Activated T-helper 2 cell treated with anti-CD3 and anti-CD28 coated beads, Interferon-gamma antibody, Interleukin-2, Interleukin-4, amounts not matched to agents 10 μg/mL and 5 μg/mL and 100 μg/mL, durations not matched to agents 14 hours and 24 hours and 36 hours (primary cell): ENCODE measurements around the gene HPF1. TPM values are rescaled to one million over a fixed set of nuclear protein-coding genes. Genes with fewer than 3 reads are reported as not detected.

Experiments
- DNase-seq: peaks from one replicate; pipeline ENCODE4 v3.0.0; 2021; ENCODE audit warnings: low spot score
- H3K27ac Mint-ChIP-seq: one replicate; pipeline ENCODE4 v1.8.0; 2021; ENCODE audit warnings: mixed read lengths
- H3K27me3 Mint-ChIP-seq: one replicate; pipeline ENCODE4 v1.8.0; 2021; ENCODE audit warnings: low read depth, mixed read lengths
- H3K36me3 Mint-ChIP-seq: one replicate; pipeline ENCODE4 v1.8.0; 2021; ENCODE audit warnings: low read depth, mixed read lengths
- H3K4me1 Mint-ChIP-seq: one replicate; pipeline ENCODE4 v1.8.0; 2021; ENCODE audit warnings: low read depth, mixed read lengths
- H3K4me3 Mint-ChIP-seq: one replicate; pipeline ENCODE4 v1.8.0; 2021; ENCODE audit warnings: low read depth, mild to moderate bottlenecking, moderate library complexity, mixed read lengths
- H3K9me3 Mint-ChIP-seq: one replicate; pipeline ENCODE4 v1.8.0; 2021; ENCODE audit warnings: mixed read lengths
- intact Hi-C: fragments of 100-400 bp; cut with micrococcal nuclease; formaldehyde crosslinking; loops from one replicate; pipeline ENCODE4 v1.15.1; 2023
- total RNA-seq: library from RNA; stranded (reverse); gene quantifications from 2 replicates; pipeline ENCODE4 v1.2.3, GENCODE V29; 2022

The HPF1 gene
- total RNA-seq, 1 donor from 2014 or later, result 23.6 TPM

- Mint-ChIP-seq H3K27ac (no peak overlapping the region), H3K9me3 (no peaks in the 10 kb centered on the region), H3K27me3 (no peaks in the 10 kb centered on the region), H3K4me1 (peaks cover 5% of the 10 kb centered on the region), H3K36me3 (peaks cover 15% of the 10 kb centered on the region), H3K4me3 (no peak overlapping the region)
- intact Hi-C loops, result loop anchor here (5.0 kb wide), 1 partner anchor 62 kb away; no protein-coding TSS in a partner anchor
- no peak for DNase-seq
Measured at GRCh38 chr4:169724260-169724659, 33.5 kb downstream of the HPF1 start.

GRCh38 chr4:169723207-169723965, 34.4 kb downstream of the HPF1 start:
- no peaks in the 10 kb centered on the region for H3K27me3 Mint-ChIP-seq
- no peak for DNase-seq

GRCh38 chr4:169720529-169720928, 37.2 kb downstream of the HPF1 start:
- Mint-ChIP-seq H3K27ac (no peak overlapping the region), H3K36me3 (peaks cover 25% of the 10 kb centered on the region), H3K9me3 (no peaks in the 10 kb centered on the region), H3K27me3 (no peaks in the 10 kb centered on the region), H3K4me1 (peaks cover 5% of the 10 kb centered on the region), H3K4me3 (no peak overlapping the region)
- DNase-seq, result no peak
- intact Hi-C loops, result loop anchor here (5.0 kb wide), 1 partner anchor 58 kb away; no protein-coding TSS in a partner anchor

More at GRCh38 chr4:169723207-169723965, 34.4 kb downstream of the HPF1 start:
- peaks cover 16% of the 10 kb centered on the region for H3K36me3 Mint-ChIP-seq
- no peak overlapping the region for H3K27ac Mint-ChIP-seq
- H3K9me3 Mint-ChIP-seq, result no peaks in the 10 kb centered on the region
- H3K4me1 Mint-ChIP-seq, result peaks cover 5% of the 10 kb centered on the region
- no peak overlapping the region for H3K4me3 Mint-ChIP-seq
- intact Hi-C loops, result loop anchor here (5.0 kb wide), 1 partner anchor 61 kb away; no protein-coding TSS in a partner anchor

- H3K27me3 Mint-ChIP-seq, result no peaks in the 10 kb centered on the region
- peaks cover 36% of the 10 kb centered on the region for H3K36me3 Mint-ChIP-seq
- no peaks in the 10 kb centered on the region for H3K9me3 Mint-ChIP-seq
- peaks cover 7% of the 10 kb centered on the region for H3K4me1 Mint-ChIP-seq
- intact Hi-C loops, result no loop called here
- DNase-seq, result no peak
- H3K27ac Mint-ChIP-seq, result no peak overlapping the region
- H3K4me3 Mint-ChIP-seq, result no peak overlapping the region
Measured at GRCh38 chr4:169716677-169717076, 41.1 kb downstream of the HPF1 start.

- peaks cover 35% of the 10 kb centered on the region for H3K36me3 Mint-ChIP-seq
Measured at GRCh38 chr4:169715826-169716225, 41.9 kb downstream of the HPF1 start.

GRCh38 chr4:169707958-169708643, 49.6 kb downstream of the HPF1 start:
- H3K36me3 Mint-ChIP-seq, result peaks cover 22% of the 10 kb centered on the region
- no peaks in the 10 kb centered on the region for H3K27me3 Mint-ChIP-seq
- H3K27ac Mint-ChIP-seq, result no peak overlapping the region
- intact Hi-C loops, result no loop called here
- no peak for DNase-seq
- H3K4me3 Mint-ChIP-seq, result no peak overlapping the region
- H3K4me1 Mint-ChIP-seq, result peaks cover 2% of the 10 kb centered on the region
- no peaks in the 10 kb centered on the region for H3K9me3 Mint-ChIP-seq

More at GRCh38 chr4:169715826-169716225, 41.9 kb downstream of the HPF1 start:
- no peak for DNase-seq
- Mint-ChIP-seq H3K4me3 (no peak overlapping the region), H3K9me3 (no peaks in the 10 kb centered on the region), H3K27ac (no peak overlapping the region), H3K4me1 (peaks cover 7% of the 10 kb centered on the region), H3K27me3 (no peaks in the 10 kb centered on the region)
- intact Hi-C loops, result no loop called here

GRCh38 chr4:169698331-169698730, 59.4 kb downstream of the HPF1 start:
- intact Hi-C loops, result no loop called here
- Mint-ChIP-seq H3K4me3 (no peak overlapping the region), H3K27ac (no peak overlapping the region), H3K9me3 (no peaks in the 10 kb centered on the region), H3K36me3 (peaks cover 28% of the 10 kb centered on the region), H3K4me1 (no peaks in the 10 kb centered on the region), H3K27me3 (no peaks in the 10 kb centered on the region)
- no peak for DNase-seq

- no peaks in the 10 kb centered on the region for H3K4me1 Mint-ChIP-seq
- no peaks in the 10 kb centered on the region for H3K27me3 Mint-ChIP-seq
- no peak for DNase-seq
- no peak overlapping the region for H3K27ac Mint-ChIP-seq
- intact Hi-C loops, result no loop called here
- H3K4me3 Mint-ChIP-seq, result no peak overlapping the region
- H3K36me3 Mint-ChIP-seq, result peaks cover 25% of the 10 kb centered on the region
- no peaks in the 10 kb centered on the region for H3K9me3 Mint-ChIP-seq
Measured at GRCh38 chr4:169690787-169691186, 67.0 kb downstream of the HPF1 start.

- Mint-ChIP-seq H3K4me3 (no peak overlapping the region), H3K27me3 (no peaks in the 10 kb centered on the region), H3K36me3 (peaks cover 25% of the 10 kb centered on the region), H3K9me3 (no peaks in the 10 kb centered on the region), H3K4me1 (no peaks in the 10 kb centered on the region), H3K27ac (no peak overlapping the region)
- DNase-seq, result no peak
- intact Hi-C loops, result no loop called here
Measured at GRCh38 chr4:169689681-169690080, 68.1 kb downstream of the HPF1 start.

GRCh38 chr4:169682372-169683047, 75.2 kb downstream of the HPF1 start:
- intact Hi-C loops, result no loop called here
- H3K36me3 Mint-ChIP-seq, result peaks cover 32% of the 10 kb centered on the region
- no peaks in the 10 kb centered on the region for H3K4me1 Mint-ChIP-seq
- H3K4me3 Mint-ChIP-seq, result no peak overlapping the region
- H3K27me3 Mint-ChIP-seq, result no peaks in the 10 kb centered on the region
- DNase-seq, result no peak
- H3K9me3 Mint-ChIP-seq, result peaks cover 3% of the 10 kb centered on the region
- no peak overlapping the region for H3K27ac Mint-ChIP-seq
